Omental fat pad (tissue), 4 donors: Measurements from ENCODE around the gene IDS. TPM values are rescaled to one million over a fixed set of nuclear protein-coding genes. Genes with fewer than 3 reads are reported as not detected.

Experiments used
- ATAC-seq: fragments of 150-250 bp; one replicate; pipeline ENCODE4 v1.9.1; 2016; ENCODE audit warnings: mild to moderate bottlenecking, moderate library complexity; ENCODE audit not compliant: low FRiP score
- DNase-seq: peaks from one replicate; pipeline ENCODE4 v3.0.0-alpha.2; 2019; ENCODE audit warnings: low spot score
- total RNA-seq, 4 donors: library from RNA; depleted of rRNA; stranded (reverse); fragments of >200 nt; gene quantifications; one replicate each; pipeline ENCODE4 v1.1.0, GENCODE V29; 2016
- TF ChIP-seq, protein P1 (sequence below), 3 donors: fragments of 450-650 bp; IDR thresholded peaks; one replicate each; pipeline ENCODE4 v1.5.1; 2016 to 2017; ENCODE audit warnings: antibody characterized with exemption in 3 of 3, mild to moderate bottlenecking in 3 of 3, moderate library complexity in 2 of 3

IDS gene
- total RNA-seq, 4 donors from 2014 or later = 39.0 to 67.5 (median 56.1) TPM

DNA sequence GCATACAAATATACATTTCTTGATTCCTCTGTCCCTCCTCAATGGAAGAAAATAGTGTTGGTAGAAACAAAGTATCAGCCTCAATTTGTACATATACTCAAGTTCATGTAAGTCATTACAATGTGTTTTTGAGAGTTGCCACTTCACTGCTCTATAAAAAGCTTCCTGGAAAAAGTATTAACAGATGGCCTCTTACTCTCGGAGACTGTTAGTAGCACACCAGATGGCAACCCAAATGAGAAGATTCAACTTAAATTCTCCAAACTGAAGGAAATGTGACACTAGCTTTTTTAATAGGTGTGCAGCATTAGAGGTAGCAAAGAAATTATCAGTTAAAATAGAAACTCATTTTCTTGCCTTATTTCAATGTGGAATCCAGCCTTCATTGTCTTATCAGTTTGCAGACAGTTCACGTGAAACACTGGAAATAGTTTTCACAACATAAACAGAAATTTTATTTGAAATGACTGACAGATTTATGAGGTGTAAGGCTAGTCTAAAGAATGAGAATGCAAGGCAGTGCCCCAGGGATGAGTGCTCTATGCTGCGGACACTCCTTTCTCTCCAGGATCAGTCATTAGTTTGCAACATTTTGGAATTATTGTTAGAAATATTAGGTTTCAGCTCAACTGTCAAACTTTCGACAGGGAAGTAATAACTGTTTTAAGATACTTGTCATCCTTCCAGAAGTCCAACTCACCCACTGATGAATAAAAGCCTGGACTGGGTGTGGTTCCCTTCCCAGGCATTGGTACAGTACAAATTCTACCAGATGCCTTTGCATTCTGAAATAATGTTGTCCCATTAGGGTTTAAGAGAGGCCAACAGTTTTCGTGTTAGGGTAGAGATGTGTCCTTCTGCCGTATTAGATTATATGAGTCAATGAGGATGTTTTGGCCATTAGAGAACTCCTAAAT, 50.9 kb downstream of the IDS start:
- DNase-seq (no peak), ATAC-seq (no peak)
- TF ChIP-seq, protein P1, sequence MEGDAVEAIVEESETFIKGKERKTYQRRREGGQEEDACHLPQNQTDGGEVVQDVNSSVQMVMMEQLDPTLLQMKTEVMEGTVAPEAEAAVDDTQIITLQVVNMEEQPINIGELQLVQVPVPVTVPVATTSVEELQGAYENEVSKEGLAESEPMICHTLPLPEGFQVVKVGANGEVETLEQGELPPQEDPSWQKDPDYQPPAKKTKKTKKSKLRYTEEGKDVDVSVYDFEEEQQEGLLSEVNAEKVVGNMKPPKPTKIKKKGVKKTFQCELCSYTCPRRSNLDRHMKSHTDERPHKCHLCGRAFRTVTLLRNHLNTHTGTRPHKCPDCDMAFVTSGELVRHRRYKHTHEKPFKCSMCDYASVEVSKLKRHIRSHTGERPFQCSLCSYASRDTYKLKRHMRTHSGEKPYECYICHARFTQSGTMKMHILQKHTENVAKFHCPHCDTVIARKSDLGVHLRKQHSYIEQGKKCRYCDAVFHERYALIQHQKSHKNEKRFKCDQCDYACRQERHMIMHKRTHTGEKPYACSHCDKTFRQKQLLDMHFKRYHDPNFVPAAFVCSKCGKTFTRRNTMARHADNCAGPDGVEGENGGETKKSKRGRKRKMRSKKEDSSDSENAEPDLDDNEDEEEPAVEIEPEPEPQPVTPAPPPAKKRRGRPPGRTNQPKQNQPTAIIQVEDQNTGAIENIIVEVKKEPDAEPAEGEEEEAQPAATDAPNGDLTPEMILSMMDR (IDR thresholded peaks at IDR 0.05) = no peak

DNA sequence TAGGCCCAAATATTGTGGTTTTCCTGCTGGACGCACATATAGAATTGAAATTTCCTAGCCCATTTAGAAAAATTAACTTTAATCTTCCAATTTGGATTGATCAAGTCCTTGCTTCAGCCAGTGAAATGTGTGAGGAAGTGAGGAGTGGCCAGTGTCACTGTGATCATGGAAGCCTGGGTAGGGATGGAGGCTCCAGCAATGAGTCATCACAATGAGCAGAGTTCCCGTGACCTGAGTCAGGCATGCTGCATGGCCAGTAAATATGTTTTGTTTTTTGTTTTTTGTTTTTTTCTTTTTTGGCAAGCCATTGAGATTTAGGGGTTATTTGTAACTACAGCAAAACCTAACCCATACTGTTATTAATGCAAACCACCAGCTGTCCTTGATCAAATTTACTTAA, 52.1 kb downstream of the IDS start:
- no peak for DNase-seq
- ATAC-seq = no peak
- TF ChIP-seq, protein P1 (IDR thresholded peaks at IDR 0.05) = no peak

DNA sequence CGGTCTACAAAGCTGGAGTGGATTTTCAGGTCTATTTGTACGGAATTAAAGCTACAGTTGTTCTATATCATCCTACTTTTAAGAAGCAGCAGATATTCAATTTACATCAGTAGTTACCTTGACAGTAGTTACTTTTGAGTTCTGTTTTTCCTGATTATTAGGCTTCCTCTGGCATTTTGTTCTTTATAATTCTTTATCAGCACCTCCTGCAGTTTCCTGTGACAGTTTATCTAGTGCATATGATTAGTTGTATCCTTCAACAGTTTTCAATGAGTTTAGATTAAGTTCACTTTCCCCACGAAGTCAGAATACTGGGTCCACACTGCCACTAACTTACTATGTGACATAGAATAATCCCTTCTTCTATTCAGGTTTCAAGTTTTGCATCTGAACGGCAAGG, 71.7 kb downstream of the IDS start:
- TF ChIP-seq, protein P1 (IDR thresholded peaks at IDR 0.05) = no peak
- DNase-seq (no peak), ATAC-seq (no peak)

DNA sequence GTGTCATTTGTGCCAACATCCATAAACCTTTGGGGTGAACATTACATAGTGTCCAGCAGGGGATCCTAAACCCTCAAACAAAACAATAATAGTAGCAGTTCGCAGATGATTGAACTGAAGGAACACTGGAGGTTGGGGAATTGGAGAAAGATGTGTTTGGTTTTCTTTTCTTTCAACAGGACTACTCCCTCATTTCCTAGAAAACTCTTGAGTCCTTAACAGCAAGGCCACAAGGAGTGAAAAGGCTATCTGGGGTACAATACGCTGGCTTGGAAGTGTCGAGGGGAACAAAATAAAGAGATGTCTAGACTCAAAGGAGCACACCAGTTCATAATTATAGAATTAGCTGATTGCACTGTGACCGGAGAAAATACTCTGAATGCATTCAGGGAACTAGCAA, 72.1 kb downstream of the IDS start:
- ATAC-seq (no peak), DNase-seq (no peak)
- TF ChIP-seq, protein P1 (IDR thresholded peaks at IDR 0.05) = no peak

Other genes starting within 250 kb of the IDS start
- gene EOLA1, start 35.7 kb upstream of the IDS start, total RNA-seq = 10 to 100 TPM in 2 of 4 donors, 1 to 10 TPM in 2; 9.0 to 30.2 (median 10.3) TPM
- not detected for gene HSFX3, start 44.6 kb upstream of the IDS start, total RNA-seq
- gene MAGEA9B, start 82.2 kb upstream of the IDS start, total RNA-seq = not detected
- under 1 TPM in 1 of 4 donors, not detected in 3; 0.63 TPM for gene HSFX2, start 90.0 kb upstream of the IDS start, total RNA-seq
- 10 to 100 TPM; 10.3 to 21.0 (median 16.3) TPM for gene TMEM185A, start 126.5 kb upstream of the IDS start, total RNA-seq
- gene MAGEA11, start 206.8 kb upstream of the IDS start, total RNA-seq = not detected